Activated naive CD8-positive, alpha-beta T cell (primary cell): ENCODE data around the gene IPCEF1.

Experiments used
- H3K27ac Mint-ChIP-seq: one replicate; pipeline ENCODE4 v1.8.0; 2021; ENCODE audit warnings: mixed read lengths
- H3K27me3 Mint-ChIP-seq: one replicate; pipeline ENCODE4 v1.8.0; 2021; ENCODE audit warnings: mixed read lengths
- H3K36me3 Mint-ChIP-seq: one replicate; pipeline ENCODE4 v1.8.0; 2021; ENCODE audit warnings: mixed read lengths
- H3K4me1 Mint-ChIP-seq: one replicate; pipeline ENCODE4 v1.8.0; 2021; ENCODE audit warnings: low read depth, mixed read lengths
- H3K4me3 Mint-ChIP-seq: one replicate; pipeline ENCODE4 v1.8.0; 2021; ENCODE audit warnings: mild to moderate bottlenecking, mixed read lengths
- H3K9me3 Mint-ChIP-seq: one replicate; pipeline ENCODE4 v1.8.0; 2021; ENCODE audit warnings: low read depth, mixed read lengths

Gene IPCEF1

GRCh38 chr6:154356690-154357089, at the start of gene IPCEF1:
Gene IPCEF1 (minus strand): TSS chr6:154356803. CDS start chr6:154265947, 90,856 bp downstream.
- Mint-ChIP-seq H3K4me1 (peaks cover 30% of the 10 kb centered on the region), H3K4me3 (no peak within 1 kb of the TSS), H3K9me3 (no peaks in the 10 kb centered on the region), H3K36me3 (peaks cover 3% of the 10 kb centered on the region), H3K27ac (no peak within 1 kb of the TSS), H3K27me3 (peaks cover 3% of the 10 kb centered on the region)

GRCh38 chr6:154406301-154406700, 49.7 kb upstream of the IPCEF1 start:
- Mint-ChIP-seq H3K9me3 (no peaks in the 10 kb centered on the region), H3K4me3 (no peak overlapping the region), H3K36me3 (no peaks in the 10 kb centered on the region), H3K27ac (no peak overlapping the region), H3K4me1 (no peaks in the 10 kb centered on the region), H3K27me3 (no peaks in the 10 kb centered on the region)

- Mint-ChIP-seq H3K36me3 (no peaks in the 10 kb centered on the region), H3K27me3 (no peaks in the 10 kb centered on the region), H3K27ac (peak overlapping the region; percentile 23), H3K4me1 (no peaks in the 10 kb centered on the region), H3K4me3 (no peak overlapping the region), H3K9me3 (no peaks in the 10 kb centered on the region)
Observed at GRCh38 chr6:154404791-154405400, 48.3 kb upstream of the IPCEF1 start.

GRCh38 chr6:154403788-154404187, 47.2 kb upstream of the IPCEF1 start:
- H3K36me3 Mint-ChIP-seq = no peaks in the 10 kb centered on the region
- no peaks in the 10 kb centered on the region for H3K27me3 Mint-ChIP-seq
- H3K4me3 Mint-ChIP-seq = no peak overlapping the region
- H3K27ac Mint-ChIP-seq = no peak overlapping the region
- no peaks in the 10 kb centered on the region for H3K4me1 Mint-ChIP-seq
- no peaks in the 10 kb centered on the region for H3K9me3 Mint-ChIP-seq

- H3K27me3 Mint-ChIP-seq = no peaks in the 10 kb centered on the region
Observed at GRCh38 chr6:154402081-154402780, 45.6 kb upstream of the IPCEF1 start.

GRCh38 chr6:154399097-154399496, 42.5 kb upstream of the IPCEF1 start:
- Mint-ChIP-seq H3K27me3 (no peaks in the 10 kb centered on the region), H3K4me3 (no peak overlapping the region), H3K4me1 (peaks cover 4% of the 10 kb centered on the region), H3K27ac (no peak overlapping the region), H3K36me3 (no peaks in the 10 kb centered on the region), H3K9me3 (no peaks in the 10 kb centered on the region)

More at GRCh38 chr6:154402081-154402780, 45.6 kb upstream of the IPCEF1 start:
- Mint-ChIP-seq H3K9me3 (no peaks in the 10 kb centered on the region), H3K27ac (no peak overlapping the region), H3K4me1 (no peaks in the 10 kb centered on the region), H3K36me3 (no peaks in the 10 kb centered on the region), H3K4me3 (no peak overlapping the region)

- no peaks in the 10 kb centered on the region for H3K27me3 Mint-ChIP-seq
- H3K9me3 Mint-ChIP-seq = no peaks in the 10 kb centered on the region
- H3K27ac Mint-ChIP-seq = no peak overlapping the region
- no peak overlapping the region for H3K4me3 Mint-ChIP-seq
- no peaks in the 10 kb centered on the region for H3K36me3 Mint-ChIP-seq
- H3K4me1 Mint-ChIP-seq = peaks cover 4% of the 10 kb centered on the region
Observed at GRCh38 chr6:154397491-154398195, 41.0 kb upstream of the IPCEF1 start.

GRCh38 chr6:154395878-154396277, 39.3 kb upstream of the IPCEF1 start:
- Mint-ChIP-seq H3K9me3 (no peaks in the 10 kb centered on the region), H3K36me3 (no peaks in the 10 kb centered on the region), H3K4me3 (no peak overlapping the region), H3K27ac (no peak overlapping the region), H3K27me3 (no peaks in the 10 kb centered on the region), H3K4me1 (peaks cover 4% of the 10 kb centered on the region)

- H3K36me3 Mint-ChIP-seq = no peaks in the 10 kb centered on the region
- peaks cover 4% of the 10 kb centered on the region for H3K4me1 Mint-ChIP-seq
- no peak overlapping the region for H3K4me3 Mint-ChIP-seq
- H3K27me3 Mint-ChIP-seq = no peaks in the 10 kb centered on the region
- H3K27ac Mint-ChIP-seq = no peak overlapping the region
- H3K9me3 Mint-ChIP-seq = no peaks in the 10 kb centered on the region
Observed at GRCh38 chr6:154395316-154395715, 38.7 kb upstream of the IPCEF1 start.

- H3K27ac Mint-ChIP-seq = no peak overlapping the region
- no peaks in the 10 kb centered on the region for H3K36me3 Mint-ChIP-seq
- peaks cover 4% of the 10 kb centered on the region for H3K4me1 Mint-ChIP-seq
- no peaks in the 10 kb centered on the region for H3K9me3 Mint-ChIP-seq
- no peaks in the 10 kb centered on the region for H3K27me3 Mint-ChIP-seq
- no peak overlapping the region for H3K4me3 Mint-ChIP-seq
Observed at GRCh38 chr6:154394571-154394970, 38.0 kb upstream of the IPCEF1 start.

GRCh38 chr6:154390034-154390433, 33.4 kb upstream of the IPCEF1 start:
- Mint-ChIP-seq H3K27me3 (peaks cover 3% of the 10 kb centered on the region), H3K36me3 (no peaks in the 10 kb centered on the region), H3K4me1 (peaks cover 4% of the 10 kb centered on the region), H3K27ac (no peak overlapping the region), H3K9me3 (peaks cover 4% of the 10 kb centered on the region), H3K4me3 (no peak overlapping the region)

GRCh38 chr6:154388803-154389202, 32.2 kb upstream of the IPCEF1 start:
- no peak overlapping the region for H3K27ac Mint-ChIP-seq
- no peaks in the 10 kb centered on the region for H3K4me1 Mint-ChIP-seq
- peaks cover 4% of the 10 kb centered on the region for H3K9me3 Mint-ChIP-seq
- H3K36me3 Mint-ChIP-seq = no peaks in the 10 kb centered on the region
- H3K27me3 Mint-ChIP-seq = peaks cover 3% of the 10 kb centered on the region
- H3K4me3 Mint-ChIP-seq = no peak overlapping the region

GRCh38 chr6:154386848-154387717, 30.5 kb upstream of the IPCEF1 start:
- H3K4me1 Mint-ChIP-seq = no peaks in the 10 kb centered on the region
- no peak overlapping the region for H3K4me3 Mint-ChIP-seq
- H3K27ac Mint-ChIP-seq = no peak overlapping the region
- peaks cover 4% of the 10 kb centered on the region for H3K9me3 Mint-ChIP-seq
- peaks cover 3% of the 10 kb centered on the region for H3K27me3 Mint-ChIP-seq
- H3K36me3 Mint-ChIP-seq = no peaks in the 10 kb centered on the region

GRCh38 chr6:154384191-154384590, 27.6 kb upstream of the IPCEF1 start:
- Mint-ChIP-seq H3K4me1 (no peaks in the 10 kb centered on the region), H3K27me3 (peaks cover 3% of the 10 kb centered on the region), H3K36me3 (no peaks in the 10 kb centered on the region), H3K4me3 (no peak overlapping the region), H3K27ac (no peak overlapping the region), H3K9me3 (peaks cover under 1% of the 10 kb centered on the region)

GRCh38 chr6:154383273-154383672, 26.7 kb upstream of the IPCEF1 start:
- Mint-ChIP-seq H3K27me3 (peaks cover 3% of the 10 kb centered on the region), H3K27ac (no peak overlapping the region), H3K4me3 (no peak overlapping the region), H3K36me3 (no peaks in the 10 kb centered on the region), H3K9me3 (no peaks in the 10 kb centered on the region), H3K4me1 (no peaks in the 10 kb centered on the region)
